ENCODE data around the gene PTPRCAP.

DNA sequence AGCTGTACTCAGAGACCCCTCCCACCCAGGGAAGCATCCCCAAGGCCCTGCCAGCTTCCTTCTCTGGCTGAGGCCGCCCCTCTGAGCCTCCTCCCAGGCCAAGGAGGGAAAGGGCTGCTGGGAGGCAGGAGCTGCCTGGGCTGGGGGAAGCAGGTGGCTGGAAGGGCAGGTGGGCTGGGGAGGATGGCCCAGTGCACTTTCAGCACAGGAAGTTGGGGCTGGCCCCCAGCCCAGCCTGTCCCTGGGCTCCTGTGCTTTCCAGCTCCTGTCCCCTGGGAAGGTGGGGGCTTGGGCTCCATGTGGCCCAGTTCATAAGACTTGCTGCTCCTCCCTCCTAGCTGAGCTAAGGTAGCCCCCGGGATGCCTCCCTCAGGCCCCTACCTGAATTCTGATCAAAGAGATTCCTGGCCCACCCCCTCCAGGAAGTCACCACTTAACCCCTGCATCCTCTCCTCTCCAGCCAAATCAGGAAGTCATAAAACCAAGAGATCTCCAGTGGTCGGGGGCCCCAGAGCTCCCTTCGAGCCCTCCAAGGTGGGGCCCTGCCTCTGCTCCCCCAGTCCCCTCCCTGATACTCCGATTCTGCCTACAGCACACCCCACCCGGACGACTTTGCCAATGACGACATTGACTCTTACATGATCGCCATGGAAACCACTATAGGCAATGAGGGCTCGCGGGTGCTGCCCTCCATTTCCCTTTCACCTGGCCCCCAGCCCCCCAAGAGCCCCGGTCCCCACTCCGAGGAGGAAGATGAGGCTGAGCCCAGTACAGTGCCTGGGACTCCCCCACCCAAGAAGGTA, 40.7 kb downstream of the PTPRCAP start:
- TF ChIP-seq CTCF (IDR thresholded peaks at IDR 0.05) (no peak), POLR2A (IDR thresholded peaks at IDR 0.05) (no peak)
